ENCODE measurements around the gene NFIA. TPM values are rescaled to one million over a fixed set of nuclear protein-coding genes. Genes with fewer than 3 reads are reported as not detected.

NFIA gene
- total and polyA plus RNA-seq, 2 donors (not counting 1 experiment from before 2014, with no cell fraction given) = 0.28 to 0.54 TPM

DNA sequence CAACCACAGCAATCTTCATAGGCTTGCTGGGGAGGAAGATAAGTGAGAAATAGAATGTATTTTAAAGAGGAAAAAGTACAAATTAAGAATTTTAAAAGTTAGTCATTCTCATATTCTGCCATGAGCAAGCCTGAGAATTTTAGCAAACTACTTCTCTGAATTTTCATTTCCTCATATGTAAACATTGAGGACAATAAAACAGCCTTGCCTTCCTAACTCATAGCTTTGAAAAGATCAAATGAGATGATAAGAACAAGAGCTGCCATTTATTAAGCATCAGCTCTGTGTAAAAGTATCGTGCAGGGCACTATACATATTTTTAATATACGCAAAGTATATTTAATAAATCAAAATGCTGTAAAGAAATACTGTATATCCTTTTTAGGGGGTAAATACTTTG lies 286.0 kb downstream of the NFIA start:
- TF ChIP-seq EZH2 (IDR thresholded peaks at IDR 0.05; ENCODE audit: borderline replicate concordance, insufficient read depth, low read depth, low read length, poor library complexity, severe bottlenecking) = no peak
- TF ChIP-seq CTCF (IDR thresholded peaks at IDR 0.05) = no peak
- ChIA-PET CTCF (no interaction called here), POLR2A (no interaction called here)
- intact Hi-C loops (cut with micrococcal nuclease) = no loop called here
- Histone ChIP-seq H2AFZ (ENCODE audit: insufficient read depth, low read depth, low read length, poor library complexity, severe bottlenecking) (no peak overlapping the region), H3K9ac (ENCODE audit: low read length) (no peak overlapping the region), H3K36me3 (replicated peaks in 1 of 2; ENCODE audit: control extremely low read depth in 1 of 2, control insufficient read depth in 1 of 2, extremely low read depth in 1 of 2, insufficient read depth in 2 of 2, low read length in 1 of 2) (no peaks in the 10 kb centered on the region), H3K4me3 (ENCODE audit: control extremely low read depth in 1 of 5, extremely low read depth in 1 of 5, insufficient read depth in 1 of 5, low read depth in 2 of 5, low read length in 4 of 5) (no peak overlapping the region), H3K9me3 (ENCODE audit: control extremely low read depth in 1 of 3, control insufficient read depth in 2 of 3, insufficient read depth in 1 of 3, low read length in 2 of 3) (no peaks in the 10 kb centered on the region), H3K4me1 (ENCODE audit: control insufficient read depth in 2 of 2, insufficient read depth in 2 of 2, low read length in 2 of 2) (no peaks in the 10 kb centered on the region), H3K79me2 (ENCODE audit: control insufficient read depth, insufficient read depth, low read length) (no peaks in the 10 kb centered on the region), H4K20me1 (ENCODE audit: control insufficient read depth, insufficient read depth, low read length, poor library complexity, severe bottlenecking) (no peaks in the 10 kb centered on the region), H3K27ac (ENCODE audit: low read length in 2 of 2) (no peak overlapping the region), H3K27me3 (replicated peaks in 1 of 4; ENCODE audit: control extremely low read depth in 1 of 4, control insufficient read depth in 3 of 4, insufficient read depth in 4 of 4, low read length in 3 of 4) (no peaks in the 10 kb centered on the region), H3K4me2 (replicated peaks; ENCODE audit: low read depth, low read length, poor library complexity, severe bottlenecking) (no peak overlapping the region)
- Mint-ChIP-seq H3K4me1 (no peaks in the 10 kb centered on the region), H3K27ac (no peak overlapping the region), H3K27me3 (peaks cover 3% of the 10 kb centered on the region), H3K4me3 (no peak overlapping the region), H3K9me3 (ENCODE audit: insufficient read depth) (no peaks in the 10 kb centered on the region)
- ATAC-seq (ENCODE audit: low read depth) (no peak), DNase-seq (no peak)
- WGBS (ENCODE audit: insufficient coverage) = no CpG with 5 or more reads among the region's 2 CpGs

GRCh38 chr1:61368876-61369275 lies 286.5 kb downstream of the NFIA start:
- TF ChIP-seq EZH2 (IDR thresholded peaks at IDR 0.05; ENCODE audit: borderline replicate concordance, insufficient read depth, low read depth, low read length, poor library complexity, severe bottlenecking) = no peak
- ChIA-PET POLR2A (no interaction called here), CTCF (no interaction called here)
- Mint-ChIP-seq H3K27ac (no peak overlapping the region), H3K27me3 (peaks cover 3% of the 10 kb centered on the region), H3K4me1 (no peaks in the 10 kb centered on the region), H3K4me3 (no peak overlapping the region), H3K9me3 (ENCODE audit: insufficient read depth) (no peaks in the 10 kb centered on the region)
- H3K79me2 ChIP-seq (ENCODE audit: control insufficient read depth, insufficient read depth, low read length) = no peaks in the 10 kb centered on the region
- no peaks in the 10 kb centered on the region for H3K4me1 ChIP-seq (ENCODE audit: control insufficient read depth in 2 of 2, insufficient read depth in 2 of 2, low read length in 2 of 2)
- WGBS (ENCODE audit: insufficient coverage) = 95% methylated on average over 5 of the region's 6 CpGs
- H3K4me3 ChIP-seq (ENCODE audit: control extremely low read depth in 1 of 5, extremely low read depth in 1 of 5, insufficient read depth in 1 of 5, low read depth in 2 of 5, low read length in 4 of 5) = no peak overlapping the region
- H3K27me3 ChIP-seq (replicated peaks in 1 of 4; ENCODE audit: control extremely low read depth in 1 of 4, control insufficient read depth in 3 of 4, insufficient read depth in 4 of 4, low read length in 3 of 4) = no peaks in the 10 kb centered on the region
- H3K9ac ChIP-seq (ENCODE audit: low read length) = no peak overlapping the region
- no peak for ATAC-seq (ENCODE audit: low read depth)
- H2AFZ ChIP-seq (ENCODE audit: insufficient read depth, low read depth, low read length, poor library complexity, severe bottlenecking) = no peak overlapping the region
- H3K27ac ChIP-seq (ENCODE audit: low read length in 2 of 2) = no peak overlapping the region
- DNase-seq = no peak
- intact Hi-C loops (cut with micrococcal nuclease) = no loop called here
- H3K9me3 ChIP-seq (ENCODE audit: control extremely low read depth in 1 of 3, control insufficient read depth in 2 of 3, insufficient read depth in 1 of 3, low read length in 2 of 3) = no peaks in the 10 kb centered on the region
- no peak overlapping the region for H3K4me2 ChIP-seq (replicated peaks; ENCODE audit: low read depth, low read length, poor library complexity, severe bottlenecking)
- no peaks in the 10 kb centered on the region for H4K20me1 ChIP-seq (ENCODE audit: control insufficient read depth, insufficient read depth, low read length, poor library complexity, severe bottlenecking)
- no peaks in the 10 kb centered on the region for H3K36me3 ChIP-seq (replicated peaks in 1 of 2; ENCODE audit: control extremely low read depth in 1 of 2, control insufficient read depth in 1 of 2, extremely low read depth in 1 of 2, insufficient read depth in 2 of 2, low read length in 1 of 2)

Measured in B cell (primary cell).